ENCODE measurements around the gene PDGFRB. TPM values are rescaled to one million over a fixed set of nuclear protein-coding genes. Genes with fewer than 3 reads are reported as not detected.

Gene PDGFRB
- total RNA-seq, 1 donor from 2014 or later: 4.1 TPM

DNA sequence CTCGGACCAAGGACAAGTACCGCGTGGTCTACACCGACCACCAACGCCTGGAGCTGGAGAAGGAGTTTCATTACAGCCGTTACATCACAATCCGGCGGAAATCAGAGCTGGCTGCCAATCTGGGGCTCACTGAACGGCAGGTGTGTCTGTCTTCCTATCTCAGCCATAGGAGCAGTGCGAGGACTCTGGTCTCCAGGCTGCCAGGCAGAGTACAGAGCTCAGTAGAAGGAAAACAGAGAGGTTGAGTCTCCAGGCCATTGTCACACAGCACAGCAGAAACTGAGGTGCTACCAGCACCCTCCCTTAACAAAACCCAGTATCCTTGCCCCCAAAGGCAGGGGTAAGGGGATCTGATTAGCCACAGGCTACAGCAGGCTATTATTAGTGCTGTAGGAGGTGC, 27.1 kb upstream of the PDGFRB start:
- intact Hi-C loops (cut with micrococcal nuclease): no loop called here

DNA sequence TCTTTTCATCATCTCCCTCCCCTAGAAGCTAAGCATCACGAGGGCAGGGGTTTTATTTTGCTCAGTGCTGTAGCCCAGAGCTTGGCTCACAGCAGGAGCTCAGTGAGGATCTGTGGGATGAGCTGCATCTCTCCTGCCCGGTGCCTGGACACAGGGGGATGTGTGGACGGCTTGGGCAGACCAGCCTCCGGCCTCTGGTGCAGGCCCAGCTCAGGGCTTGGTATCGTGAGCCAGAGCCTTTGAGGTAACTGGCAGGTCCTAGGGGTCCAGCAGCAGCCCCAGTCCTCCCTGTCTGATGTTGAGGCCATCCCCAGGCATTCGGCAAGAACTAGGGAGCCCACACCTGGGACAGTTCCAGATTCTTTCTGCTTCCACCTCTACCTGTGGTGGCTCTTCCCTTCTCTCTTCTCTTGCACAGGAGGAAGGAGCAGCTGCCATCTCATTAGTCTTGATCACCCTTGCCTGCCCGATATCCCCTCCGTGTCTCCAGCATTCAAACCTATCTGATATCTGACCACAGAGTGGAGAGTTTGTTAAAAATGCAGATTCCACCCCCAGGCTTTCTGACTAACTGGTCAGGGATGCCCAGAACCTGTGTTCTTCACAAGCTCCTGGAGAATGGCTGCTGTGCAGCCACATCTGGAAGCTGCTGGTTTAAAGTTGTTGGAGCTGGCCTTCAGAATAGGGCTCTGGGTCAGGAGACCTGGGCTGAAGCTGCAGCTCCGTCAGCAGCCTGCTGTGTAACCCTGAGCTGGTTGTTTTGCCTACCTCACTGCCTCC, 26.3 kb upstream of the PDGFRB start:
- intact Hi-C loops (cut with micrococcal nuclease): no loop called here

DNA sequence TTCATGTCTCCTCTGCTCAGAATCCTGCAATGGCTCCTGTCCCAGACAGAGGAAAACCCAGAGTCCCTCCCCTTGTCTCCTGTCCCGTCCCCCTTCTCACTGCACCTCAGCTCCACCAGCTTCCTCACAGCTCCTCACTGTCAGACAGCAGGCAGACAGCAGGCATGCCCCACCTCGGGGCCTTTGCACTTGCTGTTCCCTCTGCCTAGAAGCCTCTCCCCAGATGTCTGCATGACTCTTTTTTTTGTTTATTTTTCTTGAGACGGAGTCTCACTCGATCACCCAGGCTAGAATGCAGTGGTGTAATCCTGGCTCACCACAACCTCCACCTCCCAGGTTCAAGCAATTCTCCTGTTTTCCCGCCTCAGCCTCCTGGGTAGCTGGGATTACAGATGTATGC, 25.4 kb upstream of the PDGFRB start:
- intact Hi-C loops (cut with micrococcal nuclease): no loop called here

DNA sequence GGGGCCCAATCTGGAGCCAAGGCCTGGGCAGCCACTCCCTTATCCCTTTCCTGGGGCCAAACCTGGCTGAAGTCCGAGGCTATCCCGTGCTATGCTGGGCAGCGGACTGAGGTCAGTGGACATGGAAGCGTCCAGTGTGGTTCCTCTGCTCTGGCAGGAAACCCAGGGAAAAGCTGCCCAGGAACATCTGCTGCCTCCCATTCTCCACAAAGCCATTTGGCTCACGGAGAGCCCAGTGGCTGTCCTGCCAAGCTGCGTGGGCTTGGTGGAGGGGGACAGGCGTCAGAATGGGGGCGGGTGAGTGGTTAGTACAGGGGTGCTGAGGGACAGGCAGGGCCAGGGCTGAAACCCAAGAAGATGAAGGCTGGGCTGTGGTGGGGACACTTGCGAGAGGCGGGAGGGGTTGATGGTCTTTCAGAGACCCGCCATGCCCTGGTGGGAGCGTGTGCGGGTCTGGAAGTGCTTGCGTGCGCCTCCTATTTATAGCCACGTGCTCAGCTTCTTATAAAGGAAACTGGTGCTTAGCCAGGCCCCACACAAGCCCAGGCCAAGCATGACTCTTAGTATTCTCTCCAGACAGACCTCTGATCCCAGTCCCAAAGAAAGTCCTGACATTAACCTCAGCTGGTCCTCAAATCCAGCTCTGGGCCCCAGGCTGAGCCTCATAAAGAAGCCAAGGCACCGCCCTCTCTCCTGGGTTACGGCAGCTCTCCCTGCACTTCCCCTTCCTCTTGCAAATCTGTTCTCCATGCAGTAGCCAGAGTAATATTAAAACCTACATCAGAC, 24.8 kb upstream of the PDGFRB start:
- intact Hi-C loops (cut with micrococcal nuclease): no loop called here

DNA sequence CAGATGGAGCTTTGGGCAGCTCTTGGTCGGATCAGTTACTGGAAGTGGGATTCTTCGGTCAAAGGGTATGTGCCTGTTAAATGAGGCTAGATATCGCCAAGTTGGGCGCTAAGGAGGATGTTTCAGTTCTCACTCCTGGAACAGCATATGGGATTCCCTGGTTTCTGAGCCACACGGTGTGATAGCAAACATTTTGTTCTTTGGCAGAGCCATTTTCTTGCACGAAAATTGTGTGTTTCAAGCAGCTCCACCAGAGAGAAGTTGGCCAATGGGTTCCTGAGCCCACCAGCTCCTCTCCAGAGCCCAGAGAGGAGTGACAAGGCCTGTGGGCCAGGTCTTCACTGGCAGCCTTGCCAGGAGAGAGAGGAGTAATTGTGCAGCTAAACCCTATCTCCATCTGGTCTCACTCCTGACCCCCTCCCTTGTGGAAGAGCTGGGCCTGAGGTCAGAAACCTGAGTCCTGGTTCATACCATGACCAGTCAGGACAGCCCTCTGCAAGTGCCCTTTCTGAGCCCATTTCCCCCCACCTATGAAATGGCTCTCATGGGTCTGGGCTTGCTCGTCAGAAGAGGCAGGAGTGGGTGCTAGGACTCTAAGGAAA, 23.5 kb upstream of the PDGFRB start:
- intact Hi-C loops (cut with micrococcal nuclease): no loop called here

DNA sequence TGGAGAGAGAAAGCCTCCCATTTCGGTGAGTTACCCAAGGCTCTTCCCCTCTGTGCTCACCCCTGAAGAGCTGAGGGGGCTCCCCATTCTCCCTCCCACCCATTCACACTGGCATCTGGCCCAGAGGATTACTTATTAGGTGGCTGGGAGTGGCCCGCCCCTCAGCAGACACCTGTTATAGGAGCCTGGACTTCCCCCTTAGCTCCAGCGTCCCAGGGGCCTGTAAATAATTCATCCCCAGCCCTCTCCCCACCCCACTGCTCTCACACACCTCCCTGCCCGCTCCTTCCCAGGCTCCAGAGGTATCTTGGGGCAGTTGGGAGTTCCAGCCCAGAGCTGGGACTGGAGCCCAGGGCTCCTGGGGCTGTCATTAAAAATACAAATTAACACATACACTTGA, 22.6 kb upstream of the PDGFRB start:
- intact Hi-C loops (cut with micrococcal nuclease): no loop called here

DNA sequence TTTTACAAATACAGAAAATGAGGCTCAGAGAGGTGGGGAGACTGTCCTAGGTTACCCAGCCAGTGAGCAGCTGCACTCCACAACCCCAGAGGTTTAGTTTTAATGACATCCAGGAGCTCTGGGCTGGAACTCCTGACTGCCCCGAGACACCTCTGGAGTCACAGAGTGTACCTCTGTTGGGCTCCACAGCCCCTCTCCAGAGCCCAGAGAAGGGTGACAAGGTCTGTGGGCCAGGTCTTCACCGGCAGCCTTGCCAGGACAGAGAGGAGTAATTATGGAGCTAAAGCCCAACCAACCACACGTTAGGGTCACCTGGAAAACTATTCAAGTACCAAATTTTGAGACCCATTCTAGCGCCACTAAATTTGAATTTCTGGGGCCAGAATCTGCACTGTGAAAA, 22.1 kb upstream of the PDGFRB start:
- intact Hi-C loops (cut with micrococcal nuclease): no loop called here

DNA sequence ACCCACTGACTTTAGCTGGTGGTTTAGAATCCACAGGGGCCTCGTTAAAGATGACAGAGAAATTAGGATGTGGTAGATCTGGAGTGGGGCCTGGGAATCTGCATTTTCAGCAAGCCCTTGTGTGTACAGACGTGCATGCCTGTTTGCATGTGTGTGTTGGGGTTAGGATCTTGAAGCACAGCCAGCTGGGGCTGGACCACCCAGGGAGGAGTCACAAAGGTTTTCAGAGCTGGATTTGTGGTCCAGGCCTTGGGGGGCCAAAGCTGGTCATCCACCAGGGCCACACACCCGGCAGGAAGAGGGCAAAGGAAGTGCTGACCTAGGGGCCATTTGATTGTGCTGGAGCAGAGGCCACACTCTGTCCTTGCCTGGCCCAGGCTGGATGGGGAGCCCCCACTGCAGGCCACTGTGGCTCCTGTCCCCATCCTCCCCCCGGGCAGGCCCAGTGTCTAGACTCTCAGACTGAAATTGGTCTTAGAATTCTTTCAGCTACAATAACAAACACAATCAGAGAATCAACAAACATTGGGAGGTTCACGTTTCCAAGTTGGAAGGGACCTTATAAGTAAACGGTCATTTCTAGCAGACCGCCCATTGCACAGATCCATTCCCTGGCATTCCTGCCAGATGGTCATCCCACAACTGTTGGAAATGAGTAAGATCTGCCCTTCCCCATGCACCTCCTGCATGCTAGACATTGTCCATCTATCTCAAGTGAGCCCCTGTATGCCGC, 21.3 kb upstream of the PDGFRB start:
- intact Hi-C loops (cut with micrococcal nuclease): no loop called here

DNA sequence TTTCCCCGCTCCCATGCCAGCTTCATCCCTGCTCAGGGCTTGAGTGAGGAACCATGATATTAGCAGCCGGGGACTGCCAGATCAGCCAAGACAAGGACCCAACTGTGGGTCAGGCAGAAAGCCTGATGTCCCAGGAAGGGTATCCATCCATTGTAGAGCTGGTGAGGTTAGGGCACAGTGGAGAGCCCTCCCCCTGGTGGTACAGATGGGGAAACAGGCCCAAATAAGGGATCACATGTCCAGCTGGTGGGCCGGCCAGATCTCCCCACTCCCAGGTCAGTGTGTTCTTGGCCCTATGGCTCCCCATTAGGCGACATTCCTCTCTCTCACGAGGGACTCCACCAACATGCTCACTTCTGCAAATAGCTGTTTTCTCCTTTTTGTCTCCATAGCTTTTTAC, 19.9 kb upstream of the PDGFRB start:
- intact Hi-C loops (cut with micrococcal nuclease): no loop called here

DNA sequence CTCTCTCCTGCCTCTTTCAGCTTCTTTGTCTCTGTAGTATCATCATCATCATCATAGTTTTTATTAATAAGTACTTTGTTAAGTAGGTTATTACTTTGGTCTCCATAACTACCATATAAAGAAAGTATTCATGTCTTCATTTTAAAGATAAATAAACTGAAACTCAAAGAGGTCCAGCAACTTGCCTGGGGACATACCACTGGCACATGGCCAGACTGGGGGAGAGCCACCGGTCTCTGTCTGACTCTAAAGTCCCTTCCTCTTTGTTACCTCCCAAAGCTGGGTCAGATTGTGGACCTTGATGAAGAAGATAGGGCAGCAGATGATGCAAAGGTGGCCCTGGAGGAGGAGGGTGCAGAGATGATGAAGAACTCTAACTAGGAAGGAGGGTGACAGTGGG, 19.4 kb upstream of the PDGFRB start:
- intact Hi-C loops (cut with micrococcal nuclease): no loop called here

DNA sequence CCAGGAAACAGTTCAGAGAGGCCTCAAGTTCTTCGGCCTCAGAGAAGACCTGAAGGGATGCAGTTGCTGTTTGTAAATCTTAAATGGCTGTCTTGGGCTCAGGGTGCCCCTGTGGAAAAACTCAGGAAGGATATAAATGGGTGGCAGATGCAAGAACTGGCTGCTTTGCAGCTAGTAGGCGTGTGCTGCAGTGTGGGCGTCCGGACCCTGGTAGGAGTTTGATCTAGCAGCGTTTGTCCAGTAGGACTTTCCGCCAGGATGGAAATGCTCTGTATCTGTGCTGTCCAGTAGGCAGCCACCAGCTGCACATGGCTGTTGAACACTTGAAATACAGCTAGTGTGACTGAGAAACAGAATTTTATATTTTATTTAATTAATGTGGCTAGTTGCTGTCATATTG, 18.6 kb upstream of the PDGFRB start:
- intact Hi-C loops (cut with micrococcal nuclease): no loop called here

DNA sequence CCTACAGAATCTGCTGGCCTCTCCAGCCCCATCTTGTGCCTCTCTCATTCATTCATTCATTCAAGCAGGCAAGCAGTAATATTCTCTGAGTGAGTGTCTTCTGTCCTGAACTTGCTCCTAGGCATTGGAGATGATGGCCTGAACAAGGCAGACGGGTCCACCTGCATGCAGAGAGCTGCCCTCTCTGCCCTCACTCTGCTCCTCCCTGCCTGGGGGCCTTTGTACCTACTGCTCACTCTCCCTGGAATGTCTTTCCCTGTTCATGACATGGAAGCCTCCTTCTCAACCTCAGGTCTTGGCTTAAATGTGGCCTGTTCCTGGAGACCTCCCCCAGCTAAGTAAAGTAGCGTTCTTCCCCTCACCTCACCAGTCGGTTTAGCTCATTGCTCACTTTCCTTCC, 17.5 kb upstream of the PDGFRB start:
- intact Hi-C loops (cut with micrococcal nuclease): no loop called here

DNA sequence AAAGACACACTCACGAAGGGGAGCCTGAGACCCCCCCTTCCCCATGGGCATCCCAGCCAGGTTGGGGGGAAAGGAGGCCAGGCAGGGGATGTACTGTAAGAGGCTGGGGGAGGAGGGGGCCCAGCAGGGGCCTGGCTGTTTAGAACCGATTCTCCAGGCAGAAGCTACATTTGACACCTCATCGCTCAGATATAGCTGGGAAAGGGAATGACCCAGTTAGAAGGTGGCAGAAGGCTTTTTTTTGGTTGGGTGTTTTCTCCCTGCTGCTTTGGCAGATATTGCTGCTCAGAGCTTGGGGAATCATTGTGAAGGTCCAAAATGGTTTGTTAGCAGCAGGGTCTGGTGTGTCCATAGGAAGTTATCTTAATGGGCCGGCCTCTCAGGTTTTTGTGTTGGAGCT, 16.9 kb upstream of the PDGFRB start:
- intact Hi-C loops (cut with micrococcal nuclease): no loop called here

DNA sequence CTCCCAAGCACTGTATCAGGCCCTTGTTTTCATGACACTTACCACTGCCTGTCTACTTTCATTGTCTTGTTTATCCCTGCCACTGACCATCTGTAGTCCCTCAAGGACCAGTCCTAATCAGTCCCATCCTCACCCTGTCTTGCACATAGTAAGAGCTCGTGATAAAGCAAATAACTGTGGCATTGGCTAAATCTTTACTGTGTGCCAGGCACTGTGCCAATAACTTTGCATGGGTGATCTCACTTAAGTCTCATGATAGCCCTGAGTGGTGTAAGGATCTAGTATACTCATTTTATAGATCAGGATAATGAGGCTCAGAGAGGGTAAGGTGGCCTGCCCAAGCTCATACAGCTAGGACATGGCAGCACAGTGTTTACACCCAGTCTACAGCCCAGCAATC, 16.5 kb upstream of the PDGFRB start:
- intact Hi-C loops (cut with micrococcal nuclease): no loop called here

DNA sequence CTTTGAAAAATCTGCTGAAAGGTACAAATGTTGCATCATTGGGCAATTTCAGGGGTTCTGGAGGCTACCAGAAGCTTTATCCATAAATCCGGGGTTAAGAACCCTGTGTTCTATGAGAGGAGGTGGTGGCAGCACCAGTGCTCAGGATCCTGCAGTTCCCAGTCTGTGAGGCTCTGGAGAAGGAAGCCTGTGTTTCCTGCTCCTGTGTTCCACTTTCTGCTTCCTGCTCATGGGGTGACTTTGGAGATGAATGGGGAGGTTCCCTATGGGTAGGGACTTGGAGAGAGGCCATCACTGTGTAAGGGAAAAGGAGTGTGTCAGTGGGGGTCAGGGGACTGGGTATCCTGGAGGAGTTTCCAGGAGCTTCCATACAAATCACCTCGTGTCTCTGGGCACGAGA, 13.2 kb upstream of the PDGFRB start:
- intact Hi-C loops (cut with micrococcal nuclease): no loop called here

DNA sequence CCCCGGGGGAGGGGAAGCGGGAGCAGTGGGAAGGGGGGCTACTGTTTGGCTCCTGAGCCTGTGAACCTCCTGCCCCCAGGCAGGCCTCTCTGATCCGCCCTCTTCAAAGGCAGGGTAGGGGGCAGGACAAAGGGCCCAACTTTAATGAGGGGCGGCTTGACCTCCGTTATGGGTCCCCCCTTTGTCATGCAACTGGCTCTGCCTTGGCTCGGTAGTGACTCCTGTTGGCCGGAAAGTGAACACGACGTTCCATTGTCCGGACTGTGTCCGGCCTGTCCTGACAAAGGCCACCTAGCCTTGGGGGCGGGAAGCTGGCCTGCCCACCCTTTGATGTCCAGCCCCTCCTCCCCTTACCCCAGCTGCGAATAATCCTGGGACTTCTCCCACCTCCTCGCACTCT, 12.3 kb upstream of the PDGFRB start:
- intact Hi-C loops (cut with micrococcal nuclease): no loop called here

DNA sequence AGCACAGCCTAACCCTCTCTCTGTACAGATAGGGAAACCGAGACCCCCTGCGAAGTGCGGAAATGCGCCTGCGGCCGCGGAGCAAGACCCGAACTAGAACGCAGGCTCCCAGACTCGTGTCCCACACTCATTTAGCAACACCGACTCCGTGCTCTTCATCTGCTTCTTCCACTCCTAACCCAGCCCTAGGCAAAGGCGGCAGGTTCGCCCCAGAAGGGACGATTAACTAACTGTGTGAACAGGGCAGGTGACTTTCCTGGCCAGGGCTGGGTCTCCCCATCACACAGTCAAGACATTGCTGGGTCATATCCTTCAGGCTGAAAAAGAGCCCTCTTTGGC, 11.8 kb upstream of the PDGFRB start:
- intact Hi-C loops (cut with micrococcal nuclease): no loop called here

DNA sequence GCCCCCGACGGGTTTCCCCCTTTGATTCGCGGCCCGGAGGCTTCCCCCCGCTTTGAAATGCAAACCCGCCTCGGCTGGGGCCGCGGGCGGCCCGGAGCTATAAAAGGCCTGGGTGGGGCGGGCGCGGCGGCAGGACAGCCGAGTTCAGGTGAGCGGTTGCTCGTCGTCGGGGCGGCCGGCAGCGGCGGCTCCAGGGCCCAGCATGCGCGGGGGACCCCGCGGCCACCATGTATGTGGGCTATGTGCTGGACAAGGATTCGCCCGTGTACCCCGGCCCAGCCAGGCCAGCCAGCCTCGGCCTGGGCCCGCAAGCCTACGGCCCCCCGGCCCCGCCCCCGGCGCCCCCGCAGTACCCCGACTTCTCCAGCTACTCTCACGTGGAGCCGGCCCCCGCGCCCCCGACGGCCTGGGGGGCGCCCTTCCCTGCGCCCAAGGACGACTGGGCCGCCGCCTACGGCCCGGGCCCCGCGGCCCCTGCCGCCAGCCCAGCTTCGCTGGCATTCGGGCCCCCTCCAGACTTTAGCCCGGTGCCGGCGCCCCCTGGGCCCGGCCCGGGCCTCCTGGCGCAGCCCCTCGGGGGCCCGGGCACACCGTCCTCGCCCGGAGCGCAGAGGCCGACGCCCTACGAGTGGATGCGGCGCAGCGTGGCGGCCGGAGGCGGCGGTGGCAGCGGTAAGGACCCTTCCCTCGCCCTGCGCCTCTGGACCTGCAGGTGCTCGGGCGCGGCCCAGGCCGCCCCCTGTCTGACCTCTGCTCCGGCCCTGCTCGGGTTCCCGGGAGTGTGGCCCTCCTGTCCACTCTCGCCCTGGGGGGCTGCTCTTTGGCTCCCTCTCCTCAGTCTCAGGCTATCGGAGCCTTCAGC, 11.2 kb upstream of the PDGFRB start, which contains the start of gene CDX1:
Gene CDX1, plus strand, starts transcription at position 129 of the 862 bp plus-strand sequence. Its CDS starts 99 bp downstream, at position 228.
- intact Hi-C loops (cut with micrococcal nuclease): no loop called here

DNA sequence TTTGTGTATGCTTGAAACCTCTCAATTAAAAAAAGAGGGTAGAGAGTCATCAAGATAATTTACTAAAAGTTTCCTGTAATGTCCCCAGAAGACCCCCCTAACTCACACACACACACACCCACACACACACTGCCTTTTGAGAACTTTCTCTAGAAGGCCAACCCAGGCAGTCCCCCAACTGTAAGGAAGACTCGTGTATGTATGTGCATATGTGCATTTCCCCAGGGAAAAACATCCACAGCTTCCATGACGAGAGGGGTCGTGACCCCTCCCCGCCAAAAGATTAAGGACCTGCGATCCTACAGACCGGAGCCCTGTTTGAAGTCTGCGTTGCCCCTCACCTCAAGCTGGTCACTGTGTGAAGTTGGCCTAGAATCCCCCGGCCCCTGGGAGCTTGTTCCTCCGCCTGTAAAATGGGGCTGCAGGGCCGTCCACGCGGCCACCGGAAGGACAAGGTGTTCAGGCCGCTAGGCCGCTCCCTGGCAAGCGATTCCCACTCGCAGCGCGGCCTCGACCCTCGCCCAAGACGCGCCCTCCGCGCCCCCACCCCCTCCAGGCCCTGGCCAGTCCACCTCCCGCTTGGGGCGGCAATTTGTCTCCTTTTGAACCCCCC, 10.5 kb upstream of the PDGFRB start:
- intact Hi-C loops (cut with micrococcal nuclease): no loop called here

DNA sequence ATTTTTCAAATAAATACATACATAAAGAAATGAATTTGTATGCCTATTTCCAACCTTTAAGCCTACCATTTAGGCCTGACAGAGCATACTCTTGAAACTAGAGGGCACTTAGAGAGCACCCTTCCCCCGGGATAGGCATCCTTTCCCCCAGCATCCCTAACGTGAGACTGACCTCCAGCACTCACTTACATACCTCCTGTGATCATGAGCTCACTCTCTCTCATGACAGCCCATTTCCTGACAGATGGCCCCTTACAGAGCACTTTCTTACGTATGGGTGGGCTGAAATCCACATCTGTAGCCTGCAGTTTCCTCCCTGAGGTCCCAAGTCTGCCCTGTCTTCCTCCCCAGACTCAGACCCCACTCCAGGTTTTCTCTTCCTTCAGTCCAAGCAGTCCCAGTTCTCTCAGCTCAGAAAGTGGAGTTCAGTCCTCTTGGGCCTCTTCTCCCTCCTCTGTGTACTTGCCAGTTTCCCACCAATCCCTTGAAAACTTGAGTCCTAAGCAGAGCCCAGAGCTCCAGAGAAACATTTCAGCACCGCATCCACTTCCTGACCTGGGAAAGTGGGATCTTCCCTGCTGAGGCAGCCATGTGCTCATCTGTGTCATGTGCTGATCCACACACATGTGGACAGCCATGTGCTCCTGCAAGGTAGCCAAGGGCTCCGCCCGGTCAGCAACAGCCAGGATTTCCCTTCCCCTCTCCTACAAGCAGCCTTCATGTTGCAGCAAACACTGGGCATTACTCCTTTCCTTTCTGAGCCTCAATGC, 8.8 kb upstream of the PDGFRB start:
- intact Hi-C loops (cut with micrococcal nuclease): no loop called here
